NCI-H524 treated with DMSO at 0.1 percent for 48 hours (cell line): ENCODE data around the gene GOLGA6L9.
"Not testable (repeated sequence)": the region's sequence is repeated elsewhere in the genome, so short reads cannot be mapped to it uniquely, and the experiment has no call there.

Source experiments
- DNase-seq: peaks from one replicate; lab custom pipeline; 2025; lab: John Stamatoyannopoulos, UW

The GOLGA6L9 gene

GRCh38 chr15:82469381-82469780, 39.8 kb downstream of the GOLGA6L9 start:
- DNase-seq = not testable (repeated sequence)

GRCh38 chr15:82472269-82472982, 42.8 kb downstream of the GOLGA6L9 start:
- not testable (repeated sequence) for DNase-seq

GRCh38 chr15:82474596-82475325, 45.1 kb downstream of the GOLGA6L9 start:
- not testable (repeated sequence) for DNase-seq

GRCh38 chr15:82475345-82475967, 45.8 kb downstream of the GOLGA6L9 start:
- not testable (repeated sequence) for DNase-seq

- DNase-seq = not testable (repeated sequence)
These were observed 47.2 kb downstream of the GOLGA6L9 start for GRCh38 chr15:82476697-82477342.

GRCh38 chr15:82477343-82478057, 47.9 kb downstream of the GOLGA6L9 start:
- not testable (repeated sequence) for DNase-seq
